HepG2 (cell line): Measurements from ENCODE around the gene RNF113A. TPM values are rescaled to one million over a fixed set of nuclear protein-coding genes. Genes with fewer than 3 reads are reported as not detected.

ENCODE experiments used
- ATAC-seq: fragments of 200-7000 bp; cut with Tn5 transposase; 3 replicates; pipeline ENCODE4 v1.9.1; 2020; ENCODE audit warnings: mild to moderate bottlenecking, moderate library complexity
- BruUV-seq: library from RNA; stranded (reverse); fragments of 400-500 nt; replicated peaks from 2 replicates; lab custom pipeline; 2021; lab: Mats Ljungman, UMichigan
- CTCF ChIA-PET: fragments of 300-600 bp; formaldehyde crosslinking; extraction: SDS; loops from one replicate; lab custom pipeline; 2021; ENCODE audit warnings: low total read pairs, inconsistent platforms, low intra/inter-chr PET ratio; lab: Yijun Ruan, JAX
- POLR2A ChIA-PET: fragments of 350-600 bp; sonication (Branson Sonifier 250); formaldehyde crosslinking; loops from one replicate; lab custom pipeline; 2020; ENCODE audit warnings: antibody characterized with exemption, inconsistent platforms; lab: Yijun Ruan, JAX
- DNase-seq: peaks from one replicate; pipeline ENCODE4 v3.0.0-alpha.2; 2015; ENCODE audit warnings: low spot score
- FAIRE-seq: peaks from 3 replicates; lab custom pipeline; 2011; peaks lifted over from hg19 to GRCh38; lab: Jason Lieb, UNC
- H2AFZ ChIP-seq: one replicate; pipeline ENCODE4 v1.6.1; 2011; ENCODE audit warnings: low read length, inconsistent platforms
- H3K27ac ChIP-seq: fragments of 300-600 bp; 3 replicates; pipeline ENCODE4 v1.8.0; 2011; ENCODE audit warnings: mixed run types, mild to moderate bottlenecking, mixed read lengths, low read length, inconsistent platforms; ENCODE audit not compliant: insufficient read depth; ENCODE audit errors: extremely low read length
- H3K27me3 ChIP-seq, 2 experiments: fragments of 200-600 bp in 1 of 2; 2 replicates in 1 of 2; 3 replicates in 1 of 2; pipeline versions ENCODE4 v1.6.0 to v1.8.0; 2011; ENCODE audit warnings: low read length in 2 of 2, mild to moderate bottlenecking in 2 of 2, moderate library complexity in 2 of 2, inconsistent platforms in 1 of 2; ENCODE audit not compliant: insufficient read depth in 2 of 2, control insufficient read depth in 1 of 2
- H3K36me3 ChIP-seq, 2 experiments: fragments of 200-600 bp in 1 of 2; replicated peaks in 1 of 2; 2 replicates in 1 of 2; 3 replicates in 1 of 2; pipeline versions ENCODE4 v1.5.1 to v1.8.0; 2011; ENCODE audit warnings: low read length in 2 of 2, inconsistent platforms in 1 of 2; ENCODE audit not compliant: insufficient read depth in 2 of 2, control insufficient read depth in 1 of 2
- H3K4me1 ChIP-seq: 2 replicates; pipeline ENCODE4 v1.5.1; 2012; ENCODE audit warnings: low read length, inconsistent platforms; ENCODE audit not compliant: insufficient read depth
- H3K4me2 ChIP-seq: 2 replicates; pipeline ENCODE4 v1.6.0; 2011; ENCODE audit warnings: low read depth, low read length, inconsistent platforms
- H3K4me3 ChIP-seq, 3 experiments: fragments of 200-600 bp in 1 of 3; sonication (generic), shearing (Covaris generic) in 1 of 3; replicated peaks in 1 of 3; 2 replicates each; pipeline ENCODE4 v1.5.1; 2011 to 2016; ENCODE audit warnings: low read length in 3 of 3, inconsistent platforms in 2 of 3, low read depth in 2 of 3, mild to moderate bottlenecking in 2 of 3, control low read depth in 1 of 3, mixed read lengths in 1 of 3; ENCODE audit not compliant: insufficient read depth in 1 of 3
- H3K79me2 ChIP-seq: one replicate; pipeline ENCODE4 v1.6.1; 2011; ENCODE audit warnings: low read length, inconsistent platforms; ENCODE audit not compliant: insufficient read depth
- H3K9ac ChIP-seq: 2 replicates; pipeline ENCODE4 v1.6.0; 2011; ENCODE audit warnings: mild to moderate bottlenecking, low read depth, low read length, inconsistent platforms; ENCODE audit not compliant: insufficient read depth
- H3K9me3 ChIP-seq: 2 replicates; pipeline ENCODE4 v1.5.1; 2012; ENCODE audit warnings: mild to moderate bottlenecking, low read length
- H4K20me1 ChIP-seq: 2 replicates; pipeline ENCODE4 v1.6.0; 2011; ENCODE audit warnings: inconsistent platforms, mild to moderate bottlenecking, low read length, moderate library complexity; ENCODE audit not compliant: insufficient read depth
- FUBP1 ChIP-seq: sonication (generic); formaldehyde crosslinking; IDR thresholded peaks from 2 replicates; pipeline ENCODE4 v1.5.1; 2020; ENCODE audit warnings: missing genetic modification reagents, mild to moderate bottlenecking, borderline replicate concordance
- HES4 ChIP-seq: sonication (generic); formaldehyde crosslinking; IDR thresholded peaks from 2 replicates; pipeline ENCODE4 v1.9.0; 2021; ENCODE audit warnings: mild to moderate bottlenecking, missing genetic modification reagents, borderline replicate concordance
- KDM2A ChIP-seq: sonication (generic); formaldehyde crosslinking; IDR thresholded peaks from 2 replicates; pipeline ENCODE4 v1.4.0; 2020; ENCODE audit warnings: low read depth, missing genetic modification reagents, borderline replicate concordance
- MXD4 ChIP-seq: IDR thresholded peaks from 2 replicates; pipeline ENCODE4 v1.6.1; 2016; ENCODE audit warnings: mild to moderate bottlenecking, missing biosample characterization, missing genetic modification reagents
- NFE2 ChIP-seq: sonication (generic); formaldehyde crosslinking; IDR thresholded peaks from 2 replicates; pipeline ENCODE4 v1.4.0; 2020; ENCODE audit warnings: missing genetic modification reagents
- SIN3B ChIP-seq: fragments of 150-350 bp; IDR thresholded peaks from 2 replicates; pipeline ENCODE4 v1.6.1; 2014; ENCODE audit warnings: low read length
- SYNCRIP ChIP-seq: fragments of 200-400 bp; formaldehyde crosslinking; IDR thresholded peaks from 2 replicates; pipeline ENCODE4 v1.6.1; 2018; ENCODE audit warnings: mild to moderate bottlenecking, low read depth, low read length; ENCODE audit not compliant: insufficient read depth
- ZNF317 ChIP-seq: sonication (generic); formaldehyde crosslinking; IDR thresholded peaks from 2 replicates; pipeline ENCODE4 v1.5.0; 2020; ENCODE audit warnings: mild to moderate bottlenecking, missing genetic modification reagents
- ZNF326 ChIP-seq: sonication (generic); formaldehyde crosslinking; IDR thresholded peaks from 2 replicates; pipeline ENCODE4 v1.4.0; 2020; ENCODE audit warnings: missing genetic modification reagents, borderline replicate concordance
- ZNF543 ChIP-seq: sonication (generic); formaldehyde crosslinking; IDR thresholded peaks from 2 replicates; pipeline ENCODE4 v1.4.0; 2020; ENCODE audit warnings: mild to moderate bottlenecking, missing genetic modification reagents
- ZSCAN20 ChIP-seq: sonication (generic); formaldehyde crosslinking; IDR thresholded peaks from 2 replicates; pipeline ENCODE4 v1.4.0; 2020; ENCODE audit warnings: missing genetic modification reagents, mild to moderate bottlenecking, borderline replicate concordance
- WGBS: methylation state at CpG from one replicate; pipeline ENCODE4 v1.1.6; 2017; ENCODE audit warnings: low lambda C conversion rate; 5-methylcytosine and 5-hydroxymethylcytosine counted together
- in situ Hi-C: cut with HindIII; loops from 2 replicates; pipeline ENCODE4 v1.10.0; 2017; ENCODE audit warnings: low pct_unique_long_range_greater_than_20kb; ENCODE audit not compliant: extremely low pct_ligation_motif_present
- intact Hi-C: fragments of 100-400 bp; cut with micrococcal nuclease; formaldehyde crosslinking; loops from one replicate; pipeline ENCODE4 v1.10.0; 2022; ENCODE audit not compliant: unreplicated experiment
- polyA plus RNA-seq, 8 experiments: library from polyadenylated mRNA; depleted of rRNA in 3 of 8; stranded (reverse) in 7 of 8; unstranded in 1 of 8; fragments of >200 nt; fragmentation: Illumina TruSeq in 4 of 8; extraction: Trizol in 4 of 8; gene quantifications; 2 replicates each; pipeline versions ENCODE4 v1.2.1 to v1.2.3, GENCODE V29; 2011 to 2016; ENCODE audit warnings: low read depth in 4 of 8, missing spikeins in 1 of 8, mixed read lengths in 1 of 8; ENCODE audit not compliant: insufficient read depth in 1 of 8
- total RNA-seq, 5 experiments: library from RNA; depleted of rRNA; stranded (reverse); fragments of >200 nt; fragmentation: Illumina TruSeq; extraction: Trizol; gene quantifications; 2 replicates each; pipeline ENCODE4 v1.2.3, GENCODE V29; 2016; ENCODE audit warnings: low read depth in 1 of 5

RNF113A gene
- total and polyA plus RNA-seq, 2 of the 13 experiments (the other 11 are each of a cell fraction or from before 2014, with no cell fraction given) = 14.0 to 15.4 TPM

GRCh38 chrX:119878740-119879139, 7.2 kb upstream of the RNF113A start (continued):
- no peak for TF ChIP-seq HES4 (CRISPR knock-in tag)
- TF ChIP-seq KDM2A (CRISPR knock-in tag) = no peak
- TF ChIP-seq ZSCAN20 (CRISPR knock-in tag) = no peak
- no peak for TF ChIP-seq ZNF543 (CRISPR knock-in tag)
- no peak for TF ChIP-seq ZNF326
- TF ChIP-seq SYNCRIP = no peak
- TF ChIP-seq MXD4 (CRISPR knock-in tag) = no peak
- TF ChIP-seq SIN3B = no peak

DNA sequence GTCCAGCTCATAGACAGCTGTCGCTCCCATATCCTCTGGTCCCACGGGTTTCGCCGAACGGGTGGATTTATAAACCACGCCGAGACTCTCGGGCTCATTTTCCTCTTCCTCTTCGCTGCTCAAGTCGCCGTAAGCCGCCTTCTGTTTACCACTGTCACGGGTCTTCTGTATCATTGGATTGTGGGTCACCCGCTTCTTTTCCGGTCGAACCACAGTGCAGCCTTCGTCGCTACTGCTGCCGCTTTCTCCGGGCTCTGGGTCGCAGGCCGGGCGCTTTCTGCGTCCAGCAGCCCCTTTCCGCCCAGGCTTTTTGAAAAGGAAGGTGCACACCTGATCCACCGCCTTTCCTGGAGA, 311 bp downstream of the RNF113A start:
- intact Hi-C loops (loop anchor here (2.0 kb wide), 2 partner anchors 18 to 80 kb away; partner anchors contain the start of genes RPL39 and UPF3B), in situ Hi-C loops (no loop called here)
- BruUV-seq = TSS peak; percentile 89
- no peak for TF ChIP-seq FUBP1 (CRISPR knock-in tag)
- TF ChIP-seq NFE2 (CRISPR knock-in tag) = no peak
- 0 out of 2 replicates have a peak, but pooled peaks have one; percentile 16 for TF ChIP-seq ZNF317 (CRISPR knock-in tag)
- DNase-seq (no peak), ATAC-seq (peak; percentile 58), FAIRE-seq (no peak)
- Histone ChIP-seq H3K4me1 (peaks cover 4% of the 10 kb centered on the region; the same call in 1 of the 2 replicates), H4K20me1 (no peaks in the 10 kb centered on the region), H3K9me3 (no peaks in the 10 kb centered on the region), H3K36me3 (0 out of 5 replicates have a peak, but pooled peaks cover 0 to 5% of the 10 kb centered on the region in 2 experiments), H3K4me3 (peak overlapping the region; percentile 70 to 82 (median 74)), H3K79me2 (peaks cover 36% of the 10 kb centered on the region), H3K4me2 (peak overlapping the region; percentile 74), H3K9ac (peak overlapping the region; percentile 96), H2AFZ (no peak overlapping the region), H3K27me3 (no peaks in the 10 kb centered on the region; a peak in 1 of 5 replicates), H3K27ac (peak overlapping the region; percentile 99)
- ChIA-PET POLR2A (interaction anchor here (1.0 to 3.7 kb wide), 4 partner anchors 19 to 86 kb away, joined by 4 to 42 read pairs (median 16); partner anchors contain the start of genes RPL39 and UPF3B), CTCF (no interaction called here)
- 0% methylated on average over 10 of the region's 26 CpGs for WGBS
